Activated B cell treated with CpG ODN at 0.5 μM for 24 hours (primary cell): ENCODE measurements around the gene ANKS4B. TPM values are rescaled to one million over a fixed set of nuclear protein-coding genes. Genes with fewer than 3 reads are reported as not detected.

Source experiments
- ATAC-seq: fragments of 200-7000 bp; cut with Tn5 transposase; one replicate; pipeline ENCODE4 v1.10.0; 2021; ENCODE audit warnings: low read depth, mild to moderate bottlenecking, moderate library complexity
- CTCF ChIA-PET: fragments of 350-600 bp; sonication (Branson Sonifier 250); formaldehyde crosslinking; loops from one replicate; lab custom pipeline; 2021; ENCODE audit warnings: antibody characterized with exemption; lab: Charles Lee
- POLR2A ChIA-PET: fragments of 350-600 bp; sonication (Branson Sonifier 250); formaldehyde crosslinking; loops from one replicate; lab custom pipeline; 2021; ENCODE audit warnings: antibody characterized with exemption; lab: Charles Lee
- DNase-seq: peaks from one replicate; pipeline ENCODE4 v3.0.0; 2022
- H3K27ac Mint-ChIP-seq: one replicate; pipeline ENCODE4 v1.8.0; 2020; ENCODE audit warnings: mixed read lengths
- H3K27me3 Mint-ChIP-seq: one replicate; pipeline ENCODE4 v1.8.0; 2021; ENCODE audit warnings: mixed read lengths
- H3K36me3 Mint-ChIP-seq: one replicate; pipeline ENCODE4 v1.8.0; 2021; ENCODE audit warnings: low read depth, mixed read lengths
- H3K4me1 Mint-ChIP-seq: one replicate; pipeline ENCODE4 v1.8.0; 2021; ENCODE audit warnings: mixed read lengths
- H3K4me3 Mint-ChIP-seq: one replicate; pipeline ENCODE4 v1.8.0; 2020; ENCODE audit warnings: mild to moderate bottlenecking, mixed read lengths
- H3K9me3 Mint-ChIP-seq: one replicate; pipeline ENCODE4 v1.8.0; 2020; ENCODE audit warnings: mixed read lengths
- CTCF ChIP-seq: fragments of 200-600 bp; IDR thresholded peaks from one replicate; pipeline ENCODE4 v1.8.0; 2022; ENCODE audit warnings: antibody characterized with exemption, mild to moderate bottlenecking
- intact Hi-C: fragments of 100-400 bp; cut with micrococcal nuclease; formaldehyde crosslinking; loops from one replicate; pipeline ENCODE4 v1.15.1; 2024
- total RNA-seq: library from RNA; stranded (reverse); gene quantifications from 2 replicates; pipeline ENCODE4 v1.2.3, GENCODE V29; 2022

The ANKS4B gene
- total RNA-seq, 1 donor from 2014 or later, result not detected

- no peak for ATAC-seq
- Mint-ChIP-seq H3K4me3 (no peak overlapping the region), H3K9me3 (no peaks in the 10 kb centered on the region), H3K36me3 (no peaks in the 10 kb centered on the region), H3K27me3 (peaks cover 23% of the 10 kb centered on the region), H3K4me1 (peaks cover 46% of the 10 kb centered on the region), H3K27ac (no peak overlapping the region)
- no peak for DNase-seq
- CTCF ChIA-PET, result interaction anchor here (0.9 to 2.4 kb wide), 3 partner anchors 11 to 25 kb away, joined by 3 to 8 read pairs (median 6); no protein-coding TSS in a partner anchor
- POLR2A ChIA-PET, result interaction anchor here (0.8 to 2.2 kb wide), 5 partner anchors 11 to 117 kb away, joined by 3 to 10 read pairs (median 4); partner anchors contain the start of gene LDAF1
- TF ChIP-seq CTCF, result no peak
- intact Hi-C loops, result loop anchor here (5.0 kb wide), 2 partner anchors 82 to 513 kb away; partner anchors contain the start of gene ACSM3
These were observed 42.0 kb downstream of the ANKS4B start for GRCh38 chr16:21275529-21275928.

- peak overlapping the region; percentile 15 for H3K4me3 Mint-ChIP-seq
- ChIA-PET POLR2A (interaction anchor here (0.8 to 2.2 kb wide), 5 partner anchors 11 to 118 kb away, joined by 3 to 10 read pairs (median 4); partner anchors contain the start of gene LDAF1), CTCF (interaction anchor here (0.9 to 3.3 kb wide), 5 partner anchors 11 to 88 kb away, joined by 3 to 13 read pairs (median 6); no protein-coding TSS in a partner anchor)
- peaks cover 46% of the 10 kb centered on the region for H3K4me1 Mint-ChIP-seq
- H3K9me3 Mint-ChIP-seq, result no peaks in the 10 kb centered on the region
- no peak overlapping the region for H3K27ac Mint-ChIP-seq
- intact Hi-C loops, result loop anchor here (2.0 to 5.0 kb wide), 3 partner anchors 81 to 514 kb away; partner anchors contain the start of gene ACSM3
- H3K36me3 Mint-ChIP-seq, result no peaks in the 10 kb centered on the region
- peaks cover 23% of the 10 kb centered on the region for H3K27me3 Mint-ChIP-seq
- ATAC-seq, result peak; percentile 67
- DNase-seq, result no peak
- no peak for TF ChIP-seq CTCF
These were observed 42.6 kb downstream of the ANKS4B start for GRCh38 chr16:21276090-21276489.

- no peaks in the 10 kb centered on the region for H3K36me3 Mint-ChIP-seq
- H3K9me3 Mint-ChIP-seq, result peaks cover 8% of the 10 kb centered on the region
- peaks cover 18% of the 10 kb centered on the region for H3K27me3 Mint-ChIP-seq
- ChIA-PET CTCF (interaction anchor here (0.7 to 3.3 kb wide), 7 partner anchors 12 to 120 kb away, joined by 3 to 13 read pairs (median 5); no protein-coding TSS in a partner anchor), POLR2A (interaction anchor here (1.0 to 2.2 kb wide), 3 partner anchors 13 to 88 kb away, joined by 3 to 10 read pairs (median 4); no protein-coding TSS in a partner anchor)
- ATAC-seq, result no peak
- H3K4me1 Mint-ChIP-seq, result peaks cover 46% of the 10 kb centered on the region
- DNase-seq, result no peak
- intact Hi-C loops, result loop anchor here (2.0 to 5.0 kb wide), 3 partner anchors 80 to 515 kb away; partner anchors contain the start of gene ACSM3
- H3K4me3 Mint-ChIP-seq, result peak overlapping the region; percentile 79
- TF ChIP-seq CTCF, result no peak
- H3K27ac Mint-ChIP-seq, result no peak overlapping the region
These were observed 43.8 kb downstream of the ANKS4B start for GRCh38 chr16:21277045-21277926.

- Mint-ChIP-seq H3K4me3 (peak within 1 kb of the TSS; percentile 79), H3K36me3 (no peaks in the 10 kb centered on the region), H3K27me3 (peaks cover 16% of the 10 kb centered on the region), H3K27ac (no peak within 1 kb of the TSS), H3K4me1 (peaks cover 46% of the 10 kb centered on the region), H3K9me3 (peaks cover 8% of the 10 kb centered on the region)
- peak; percentile 42 for TF ChIP-seq CTCF
- peak; percentile 95 for ATAC-seq
- DNase-seq, result peak; percentile 76
- ChIA-PET POLR2A (interaction anchor here (1.0 to 2.2 kb wide), 3 partner anchors 14 to 89 kb away, joined by 3 to 10 read pairs (median 4); no protein-coding TSS in a partner anchor), CTCF (interaction anchor here (0.7 to 3.3 kb wide), 7 partner anchors 17 to 121 kb away, joined by 3 to 13 read pairs (median 5); no protein-coding TSS in a partner anchor)
- intact Hi-C loops, result loop anchor here (1.0 to 5.0 kb wide), 7 partner anchors 13 to 516 kb away; partner anchors contain the start of gene ACSM3
These were observed 44.6 kb downstream of the ANKS4B start, which contains the start of gene CRYM for GRCh38 chr16:21277927-21278706. Gene CRYM, minus strand, starts transcription at chr16:21278290. Its CDS starts 39 bp downstream, at chr16:21278251.
